ENCODE data around the gene CDHR3. TPM values are rescaled to one million over a fixed set of nuclear protein-coding genes. Genes with fewer than 3 reads are reported as not detected.

The CDHR3 gene
- total and polyA plus RNA-seq, 2 of the 8 experiments (the other 6 are each of a cell fraction or from before 2014, with no cell fraction given), result 6.4 to 6.8 TPM

GRCh38 chr7:106036004-106036403 is 72.9 kb downstream of the CDHR3 start:
- Histone ChIP-seq H3K18ac (ENCODE audit: extremely low read depth, low read length) (no peak overlapping the region), H3K4me2 (ENCODE audit: insufficient read depth in 1 of 2, low read depth in 2 of 2, low read length in 2 of 2) (no peak overlapping the region), H3K9me3 (ENCODE audit: insufficient read depth in 2 of 2, low read depth in 1 of 2, low read length in 1 of 2) (no peaks in the 10 kb centered on the region), H4K91ac (replicated peaks; ENCODE audit: insufficient read length, low read length) (no peak overlapping the region), H3K4ac (replicated peaks; ENCODE audit: insufficient read length, low read depth, low read length) (no peak overlapping the region), H4K5ac (ENCODE audit: insufficient read length, low read depth, low read length) (no peak overlapping the region), H3K79me1 (ENCODE audit: low read depth, low read length) (no peaks in the 10 kb centered on the region), H2BK15ac (ENCODE audit: low read length) (no peak overlapping the region), H3K4me3 (ENCODE audit: extremely low read depth in 1 of 4, insufficient read depth in 2 of 4, low read depth in 3 of 4, low read length in 4 of 4) (no peak overlapping the region), H3K4me1 (replicated peaks in 1 of 4; ENCODE audit: control insufficient read depth in 3 of 4, insufficient read depth in 4 of 4, low read length in 3 of 4) (peaks cover 0 to 9% (median 4%) of the 10 kb centered on the region in 4 experiments; a peak in 5 of 7 replicates), H3K23ac (ENCODE audit: insufficient read length) (no peak overlapping the region), H3K23me2 (ENCODE audit: low read depth, low read length) (no peaks in the 10 kb centered on the region), H3K79me2 (ENCODE audit: control insufficient read depth in 1 of 2, insufficient read depth in 2 of 2, low read length in 2 of 2) (no peaks in the 10 kb centered on the region), H3K27me3 (replicated peaks in 1 of 4; ENCODE audit: control insufficient read depth in 3 of 4, extremely low read depth in 1 of 4, insufficient read depth in 3 of 4, low read length in 3 of 4) (no peaks in the 10 kb centered on the region), H4K8ac (ENCODE audit: extremely low read depth, insufficient read depth, low read length) (no peak overlapping the region), H3K56ac (replicated peaks; ENCODE audit: insufficient read length, low read depth, low read length) (no peak overlapping the region), H2AK5ac (ENCODE audit: low read depth, low read length) (no peak overlapping the region), H2AFZ (ENCODE audit: low read length) (no peak overlapping the region), H3K36me3 (ENCODE audit: control insufficient read depth in 2 of 4, insufficient read depth in 4 of 4, low read length in 3 of 4) (no peaks in the 10 kb centered on the region), H4K20me1 (replicated peaks in 1 of 2; ENCODE audit: control insufficient read depth in 1 of 2, insufficient read depth in 2 of 2, low read length in 2 of 2) (no peaks in the 10 kb centered on the region), H3K14ac (ENCODE audit: insufficient read length) (no peak overlapping the region), H3K9ac (replicated peaks in 1 of 4; ENCODE audit: extremely low read depth in 1 of 4, low read depth in 3 of 4, low read length in 3 of 4) (no peak overlapping the region), H3K27ac (ENCODE audit: low read depth, low read length) (no peak overlapping the region), H2BK120ac (replicated peaks; ENCODE audit: low read depth, low read length) (no peak overlapping the region), H2BK12ac (ENCODE audit: low read depth, low read length) (no peak overlapping the region), H2BK20ac (ENCODE audit: low read length) (no peak overlapping the region), H2BK5ac (ENCODE audit: low read depth, low read length) (no peak overlapping the region)
- ChIA-PET POLR2A (ENCODE audit: partially characterized antibody) (no interaction called here), CTCF (ENCODE audit: partially characterized antibody) (interaction anchor here (0.6 to 18.0 kb wide), 11 partner anchors 6 to 545 kb away, joined by 3 to 265 read pairs (median 7); no protein-coding TSS in a partner anchor)
- 81% methylated on average over 6 of the region's 6 CpGs; no CpG with 5 or more reads in 1 of the 2 experiments for WGBS, 2 experiments (ENCODE audit: extremely low coverage in 1 of 2, insufficient coverage in 1 of 2, insufficient read length in 1 of 2, insufficient replicate concordance in 2 of 2, low coverage in 1 of 2, low lambda C conversion rate in 2 of 2, missing lambda C conversion rate in 1 of 2)
- DNase-seq (ENCODE audit: low read depth in 1 of 2, low spot score in 2 of 2) (no peak), FAIRE-seq (no peak)
- TF ChIP-seq KDM1A (IDR thresholded peaks at IDR 0.05; ENCODE audit: borderline replicate concordance, low read length) (no peak), GABPA (IDR thresholded peaks at IDR 0.05; ENCODE audit: borderline replicate concordance, insufficient read depth, low read length) (no peak)
